GM20431 (cell line): ENCODE data around the gene ATP6V1G3.
"Not testable (repeated sequence)": the region's sequence is repeated elsewhere in the genome, so short reads cannot be mapped to it uniquely, and the experiment has no call there.

Experiments
- in situ Hi-C: fragments of 300-500 bp; cut with MseI, MboI; formaldehyde crosslinking; loops from one replicate; pipeline ENCODE4 v1.15.0; 2020; ENCODE audit warnings: low sequenced_read_pairs; ENCODE audit not compliant: unreplicated experiment

The ATP6V1G3 gene

GRCh38 chr1:198540580-198540979, at the start of gene ATP6V1G3:
ATP6V1G3 (minus strand) TSS chr1:198540680; CDS start chr1:198540650, 30 bp downstream.
- in situ Hi-C loops = no loop called here

GRCh38 chr1:198588845-198589244, 48.4 kb upstream of the ATP6V1G3 start:
- in situ Hi-C loops = no loop called here

- in situ Hi-C loops = no loop called here
These were observed 43.7 kb upstream of the ATP6V1G3 start for GRCh38 chr1:198584163-198584562.

- in situ Hi-C loops = not testable (repeated sequence)
These were observed 42.8 kb upstream of the ATP6V1G3 start for GRCh38 chr1:198583209-198583802.

- in situ Hi-C loops = no loop called here
These were observed 37.0 kb upstream of the ATP6V1G3 start for GRCh38 chr1:198577444-198577843.

GRCh38 chr1:198575798-198576641, 35.5 kb upstream of the ATP6V1G3 start:
- in situ Hi-C loops = no loop called here

GRCh38 chr1:198575292-198575691, 34.8 kb upstream of the ATP6V1G3 start:
- in situ Hi-C loops = no loop called here

GRCh38 chr1:198574325-198574724, 33.8 kb upstream of the ATP6V1G3 start:
- in situ Hi-C loops = no loop called here

GRCh38 chr1:198564716-198565115, 24.2 kb upstream of the ATP6V1G3 start:
- in situ Hi-C loops = no loop called here

GRCh38 chr1:198564157-198564556, 23.7 kb upstream of the ATP6V1G3 start:
- in situ Hi-C loops = no loop called here

- in situ Hi-C loops = no loop called here
These were observed 23.1 kb upstream of the ATP6V1G3 start for GRCh38 chr1:198563583-198563982.

- in situ Hi-C loops = no loop called here
These were observed 19.7 kb upstream of the ATP6V1G3 start for GRCh38 chr1:198560161-198560560.

GRCh38 chr1:198559362-198559761, 18.9 kb upstream of the ATP6V1G3 start:
- in situ Hi-C loops = no loop called here

- in situ Hi-C loops = no loop called here
These were observed 17.9 kb upstream of the ATP6V1G3 start for GRCh38 chr1:198558402-198558801.

- in situ Hi-C loops = no loop called here
These were observed 16.5 kb upstream of the ATP6V1G3 start for GRCh38 chr1:198556971-198557370.

GRCh38 chr1:198552668-198553416, 12.4 kb upstream of the ATP6V1G3 start:
- in situ Hi-C loops = no loop called here

- in situ Hi-C loops = no loop called here
These were observed 10.6 kb upstream of the ATP6V1G3 start for GRCh38 chr1:198550941-198551524.

- in situ Hi-C loops = no loop called here
These were observed 9.4 kb upstream of the ATP6V1G3 start for GRCh38 chr1:198549866-198550265.

GRCh38 chr1:198548890-198549289, 8.4 kb upstream of the ATP6V1G3 start:
- in situ Hi-C loops = no loop called here

- in situ Hi-C loops = no loop called here
These were observed 4.7 kb upstream of the ATP6V1G3 start for GRCh38 chr1:198545156-198545555.
